B cell (primary cell): ENCODE data around the gene IPMK. TPM values are rescaled to one million over a fixed set of nuclear protein-coding genes. Genes with fewer than 3 reads are reported as not detected.

Source experiments
- ATAC-seq: fragments of 200-7000 bp; cut with Tn5 transposase; one replicate; pipeline ENCODE4 v1.10.0; 2021; ENCODE audit warnings: low read depth, mild to moderate bottlenecking, moderate number of reproducible peaks, moderate library complexity
- CTCF ChIA-PET: fragments of 350-600 bp; sonication (Branson Sonifier 250); formaldehyde crosslinking; loops from one replicate; lab custom pipeline; 2021; ENCODE audit warnings: antibody characterized with exemption, inconsistent platforms; lab: Charles Lee
- POLR2A ChIA-PET: fragments of 350-600 bp; sonication (Branson Sonifier 250); formaldehyde crosslinking; loops from one replicate; lab custom pipeline; 2021; ENCODE audit warnings: antibody characterized with exemption; lab: Charles Lee
- DNase-seq: peaks from one replicate; pipeline ENCODE4 v3.0.0; 2013
- H2AFZ ChIP-seq: 2 replicates; pipeline ENCODE4 v1.6.1; 2012; ENCODE audit warnings: mild to moderate bottlenecking, low read depth, low read length; ENCODE audit not compliant: insufficient read depth, poor library complexity, severe bottlenecking
- H3K27ac ChIP-seq, 2 donors: 1 replicate in 1 of 2; 2 replicates in 1 of 2; pipeline ENCODE4 v1.5.1; 2012 to 2013; ENCODE audit warnings: low read length in 2 of 2, mild to moderate bottlenecking in 2 of 2, moderate library complexity in 1 of 2
- H3K27me3 ChIP-seq, 4 experiments: fragments of 200-600 bp in 1 of 4; sonication (generic) in 1 of 4; replicated peaks in 1 of 4; 1 replicate in 2 of 4; 2 replicates in 2 of 4; pipeline versions ENCODE4 v1.6.1 to v1.7.0; 2013 to 2016; ENCODE audit warnings: low read length in 3 of 4, mild to moderate bottlenecking in 2 of 4, mixed read lengths in 1 of 4, moderate library complexity in 1 of 4; ENCODE audit not compliant: insufficient read depth in 4 of 4, control insufficient read depth in 3 of 4; ENCODE audit errors: control extremely low read depth in 1 of 4
- H3K36me3 ChIP-seq, 2 experiments: replicated peaks in 1 of 2; 1 replicate in 1 of 2; 2 replicates in 1 of 2; pipeline versions ENCODE4 v1.6.1 to v1.7.1; 2013; ENCODE audit warnings: low read length in 1 of 2; ENCODE audit not compliant: insufficient read depth in 2 of 2, control insufficient read depth in 1 of 2; ENCODE audit errors: control extremely low read depth in 1 of 2, extremely low read depth in 1 of 2
- H3K4me1 ChIP-seq, 2 donors: fragments of 200-600 bp in 1 of 2; sonication (generic) in 1 of 2; 1 replicate in 1 of 2; 2 replicates in 1 of 2; pipeline versions ENCODE4 v1.5.1 to v1.6.1; 2013 to 2017; ENCODE audit warnings: low read length in 2 of 2; ENCODE audit not compliant: control insufficient read depth in 2 of 2, insufficient read depth in 2 of 2
- H3K4me2 ChIP-seq: replicated peaks from 2 replicates; pipeline ENCODE3; 2012; ENCODE audit warnings: mild to moderate bottlenecking, low read depth, low read length; ENCODE audit not compliant: poor library complexity, severe bottlenecking
- H3K4me3 ChIP-seq, 5 experiments: fragments of 200-600 bp in 1 of 5; sonication (generic) in 1 of 5; 1 replicate in 3 of 5; 2 replicates in 2 of 5; pipeline versions ENCODE4 v1.5.1 to v1.7.0; 2011 to 2016; ENCODE audit warnings: low read length in 4 of 5, mild to moderate bottlenecking in 4 of 5, low read depth in 2 of 5, control low read depth in 1 of 5, moderate library complexity in 1 of 5; ENCODE audit not compliant: insufficient read depth in 1 of 5; ENCODE audit errors: control extremely low read depth in 1 of 5, extremely low read depth in 1 of 5
- H3K79me2 ChIP-seq: fragments of 200-600 bp; sonication (generic); one replicate; pipeline ENCODE4 v1.6.0; 2016; ENCODE audit warnings: low read length; ENCODE audit not compliant: control insufficient read depth, insufficient read depth
- H3K9ac ChIP-seq: fragments of 200-600 bp; sonication (generic); 2 replicates; pipeline ENCODE4 v1.6.1; 2017; ENCODE audit warnings: mild to moderate bottlenecking, low read length, moderate library complexity
- H3K9me3 ChIP-seq, 3 donors: one replicate each; pipeline versions ENCODE4 v1.6.1 to v1.7.1; 2013; ENCODE audit warnings: low read length in 2 of 3; ENCODE audit not compliant: control insufficient read depth in 2 of 3, insufficient read depth in 1 of 3; ENCODE audit errors: control extremely low read depth in 1 of 3
- H4K20me1 ChIP-seq: 2 replicates; pipeline ENCODE4 v1.6.0; 2012; ENCODE audit warnings: mild to moderate bottlenecking, low read length; ENCODE audit not compliant: insufficient read depth, control insufficient read depth, poor library complexity, severe bottlenecking
- H3K27ac Mint-ChIP-seq: one replicate; pipeline ENCODE4 v1.8.0; 2021; ENCODE audit warnings: mixed read lengths
- H3K27me3 Mint-ChIP-seq: one replicate; pipeline ENCODE4 v1.8.0; 2021; ENCODE audit warnings: mixed read lengths
- H3K4me1 Mint-ChIP-seq: one replicate; pipeline ENCODE4 v1.8.0; 2021; ENCODE audit warnings: mixed read lengths
- H3K4me3 Mint-ChIP-seq: one replicate; pipeline ENCODE4 v1.8.0; 2021; ENCODE audit warnings: mixed read lengths
- H3K9me3 Mint-ChIP-seq: one replicate; pipeline ENCODE4 v1.8.0; 2022; ENCODE audit warnings: mixed read lengths; ENCODE audit not compliant: insufficient read depth
- EZH2 ChIP-seq: IDR thresholded peaks from 2 replicates; pipeline ENCODE4 v1.6.1; 2012; ENCODE audit warnings: borderline replicate concordance, low read depth, mild to moderate bottlenecking, moderate library complexity, low read length; ENCODE audit not compliant: insufficient read depth, poor library complexity, severe bottlenecking
- WGBS: methylation state at CpG from one replicate; pipeline ENCODE4 v1.1.5; 2013; ENCODE audit warnings: missing lambda C conversion rate; ENCODE audit not compliant: insufficient coverage; 5-methylcytosine and 5-hydroxymethylcytosine counted together
- intact Hi-C: fragments of 100-400 bp; cut with micrococcal nuclease; formaldehyde crosslinking; loops from one replicate; pipeline ENCODE4 v1.10.0; 2022
- polyA plus RNA-seq: library from polyadenylated mRNA; depleted of rRNA; stranded (reverse); fragments of >200 nt; gene quantifications from 2 replicates; pipeline ENCODE4 v1.2.3, GENCODE V29; 2012
- total RNA-seq, 2 donors: library from RNA; stranded (reverse); fragments of 120-200 nt in 1 of 2; gene quantifications; 1 replicate in 1 of 2; 2 replicates in 1 of 2; pipeline versions ENCODE4 v1.2.3 to v1.2.4, GENCODE V29; 2013 to 2022
- TF ChIP-seq, protein P1 (sequence below): fragments of 200-600 bp; IDR thresholded peaks from one replicate; pipeline ENCODE4 v1.8.0; 2022; ENCODE audit warnings: antibody characterized with exemption, mild to moderate bottlenecking

The IPMK gene
- total and polyA plus RNA-seq, 2 donors (not counting 1 experiment from before 2014, with no cell fraction given), result 1.9 to 8.6 TPM

DNA sequence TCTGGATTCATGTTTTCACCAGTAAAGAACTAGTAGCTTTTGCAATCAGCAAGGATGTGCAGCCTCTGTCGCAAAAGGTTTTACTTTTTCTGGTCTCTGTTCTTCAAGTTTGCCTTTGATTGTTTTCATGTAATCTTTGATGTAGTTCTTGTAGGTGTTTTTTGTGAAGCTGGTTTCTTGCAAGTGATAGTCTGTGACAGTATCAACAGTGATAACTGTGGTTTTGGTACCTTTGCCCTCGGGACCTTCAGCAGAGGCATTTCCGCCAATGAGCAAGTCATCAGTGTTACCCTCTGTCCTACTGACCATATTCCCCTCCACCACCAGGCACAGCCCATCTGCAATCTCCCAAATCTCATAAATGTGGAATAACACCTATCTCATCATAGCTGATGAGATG, 55.1 kb downstream of the IPMK start:
- H3K27ac ChIP-seq, result no peak overlapping the region
- H3K9me3 Mint-ChIP-seq, result no peaks in the 10 kb centered on the region
- no peak for ATAC-seq
- no peaks in the 10 kb centered on the region for H3K27me3 Mint-ChIP-seq
- H3K27ac Mint-ChIP-seq, result no peak overlapping the region
- intact Hi-C loops, result no loop called here
- no peak overlapping the region for H2AFZ ChIP-seq
- ChIA-PET CTCF (interaction anchor here (1.9 kb wide), 1 partner anchor 35 kb away, joined by 6 read pairs; no protein-coding TSS in a partner anchor), POLR2A (no interaction called here)
- no peak overlapping the region for H3K9ac ChIP-seq
- no peak for DNase-seq
- H3K9me3 ChIP-seq, result no peaks in the 10 kb centered on the region
- H4K20me1 ChIP-seq, result no peaks in the 10 kb centered on the region
- no peaks in the 10 kb centered on the region for H3K79me2 ChIP-seq
- no peak overlapping the region for H3K4me3 ChIP-seq
- no peak overlapping the region for H3K4me2 ChIP-seq
- WGBS, result 57% methylated on average over 2 of the region's 3 CpGs
- no peaks in the 10 kb centered on the region for H3K4me1 Mint-ChIP-seq
- peaks cover 8 to 18% of the 10 kb centered on the region in 2 experiments for H3K36me3 ChIP-seq
- no peak for TF ChIP-seq EZH2
- TF ChIP-seq, protein P1, sequence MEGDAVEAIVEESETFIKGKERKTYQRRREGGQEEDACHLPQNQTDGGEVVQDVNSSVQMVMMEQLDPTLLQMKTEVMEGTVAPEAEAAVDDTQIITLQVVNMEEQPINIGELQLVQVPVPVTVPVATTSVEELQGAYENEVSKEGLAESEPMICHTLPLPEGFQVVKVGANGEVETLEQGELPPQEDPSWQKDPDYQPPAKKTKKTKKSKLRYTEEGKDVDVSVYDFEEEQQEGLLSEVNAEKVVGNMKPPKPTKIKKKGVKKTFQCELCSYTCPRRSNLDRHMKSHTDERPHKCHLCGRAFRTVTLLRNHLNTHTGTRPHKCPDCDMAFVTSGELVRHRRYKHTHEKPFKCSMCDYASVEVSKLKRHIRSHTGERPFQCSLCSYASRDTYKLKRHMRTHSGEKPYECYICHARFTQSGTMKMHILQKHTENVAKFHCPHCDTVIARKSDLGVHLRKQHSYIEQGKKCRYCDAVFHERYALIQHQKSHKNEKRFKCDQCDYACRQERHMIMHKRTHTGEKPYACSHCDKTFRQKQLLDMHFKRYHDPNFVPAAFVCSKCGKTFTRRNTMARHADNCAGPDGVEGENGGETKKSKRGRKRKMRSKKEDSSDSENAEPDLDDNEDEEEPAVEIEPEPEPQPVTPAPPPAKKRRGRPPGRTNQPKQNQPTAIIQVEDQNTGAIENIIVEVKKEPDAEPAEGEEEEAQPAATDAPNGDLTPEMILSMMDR, result no peak
- H3K4me1 ChIP-seq, result no peaks in the 10 kb centered on the region
- H3K27me3 ChIP-seq, result no peaks in the 10 kb centered on the region
- no peak overlapping the region for H3K4me3 Mint-ChIP-seq

DNA sequence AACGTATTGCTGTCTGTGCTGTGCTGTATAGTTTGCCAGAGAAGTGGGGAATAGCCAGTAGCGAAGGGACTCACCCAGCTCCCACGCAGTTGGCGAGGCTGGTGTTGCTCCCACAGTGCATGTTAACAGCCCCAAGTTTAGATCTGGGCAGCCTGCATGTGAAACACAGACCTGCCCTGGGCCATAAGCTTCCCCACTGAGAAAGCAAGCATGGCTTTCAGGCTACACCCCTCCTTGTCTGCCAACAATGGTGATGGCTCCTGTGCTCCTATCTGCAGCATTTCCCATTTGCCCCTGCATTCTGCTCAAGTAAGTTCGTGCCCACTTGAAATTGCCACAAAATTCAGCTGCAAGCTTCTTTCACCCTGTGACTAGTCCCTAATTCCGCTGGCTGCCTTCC, 57.5 kb downstream of the IPMK start:
- WGBS, result 97% methylated on average over 6 of the region's 6 CpGs
- H3K27me3 ChIP-seq, result no peaks in the 10 kb centered on the region
- intact Hi-C loops, result no loop called here
- H3K9me3 ChIP-seq, result peaks cover 0 to 4% (median 0%) of the 10 kb centered on the region in 3 donors
- peaks cover 8 to 17% of the 10 kb centered on the region in 2 experiments for H3K36me3 ChIP-seq
- H3K79me2 ChIP-seq, result no peaks in the 10 kb centered on the region
- Mint-ChIP-seq H3K27me3 (no peaks in the 10 kb centered on the region), H3K9me3 (no peaks in the 10 kb centered on the region), H3K4me3 (no peak overlapping the region), H3K27ac (no peak overlapping the region), H3K4me1 (no peaks in the 10 kb centered on the region)
- no peak overlapping the region for H3K27ac ChIP-seq
- H2AFZ ChIP-seq, result no peak overlapping the region
- ATAC-seq, result no peak
- H4K20me1 ChIP-seq, result no peaks in the 10 kb centered on the region
- H3K4me3 ChIP-seq, result no peak overlapping the region
- H3K4me1 ChIP-seq, result no peaks in the 10 kb centered on the region
- ChIA-PET CTCF (no interaction called here), POLR2A (interaction anchor here (0.6 kb wide), 1 partner anchor 31 kb away, joined by 3 read pairs; no protein-coding TSS in a partner anchor)
- H3K9ac ChIP-seq, result no peak overlapping the region
- TF ChIP-seq, protein P1, result no peak
- TF ChIP-seq EZH2, result no peak
- DNase-seq, result no peak
- H3K4me2 ChIP-seq, result no peak overlapping the region
